Panc1 (cell line): ENCODE data around the gene NADK2. TPM values are rescaled to one million over a fixed set of nuclear protein-coding genes. Genes with fewer than 3 reads are reported as not detected.

ENCODE experiments used
- ATAC-seq: fragments of 200-7000 bp; cut with Tn5 transposase; 2 replicates; pipeline ENCODE4 v1.9.1; 2020; ENCODE audit warnings: mild to moderate bottlenecking, moderate library complexity
- BruUV-seq: library from RNA; stranded (reverse); fragments of 400-500 nt; replicated peaks from 2 replicates; lab custom pipeline; 2021; lab: Mats Ljungman, UMichigan
- CTCF ChIA-PET: fragments of 300-600 bp; sonication (Branson Sonifier 250); formaldehyde crosslinking; loops from one replicate; lab custom pipeline; 2022; ENCODE audit warnings: antibody characterized with exemption; lab: Charles Lee
- POLR2A ChIA-PET: fragments of 300-600 bp; sonication (Branson Sonifier 250); formaldehyde crosslinking; loops from one replicate; lab custom pipeline; 2022; ENCODE audit warnings: antibody characterized with exemption; lab: Charles Lee
- DNase-seq: peaks from one replicate; pipeline ENCODE4 v3.0.0-alpha.2; 2010; ENCODE audit warnings: low read depth, low spot score
- H3K27ac ChIP-seq: 2 replicates; pipeline ENCODE4 v1.5.1; 2011; ENCODE audit warnings: mild to moderate bottlenecking, low read length, inconsistent platforms
- H3K27me3 ChIP-seq: fragments of 200-500 bp; sonication (Bioruptor generic); 2 replicates; pipeline ENCODE4 v1.6.0; 2014; ENCODE audit warnings: low read length, inconsistent platforms; ENCODE audit not compliant: control insufficient read depth, insufficient read depth
- H3K36me3 ChIP-seq: fragments of 200-500 bp; sonication (Bioruptor generic); 2 replicates; pipeline ENCODE4 v1.5.1; 2014; ENCODE audit warnings: inconsistent platforms, mild to moderate bottlenecking, low read length, moderate library complexity; ENCODE audit not compliant: control insufficient read depth, insufficient read depth
- H3K4me1 ChIP-seq: 2 replicates; pipeline ENCODE4 v1.5.1; 2011; ENCODE audit warnings: inconsistent platforms, mild to moderate bottlenecking, low read length, moderate library complexity; ENCODE audit not compliant: control insufficient read depth, insufficient read depth
- H3K4me3 ChIP-seq, 2 experiments: 2 replicates each; pipeline ENCODE4 v1.5.1; 2011 to 2012; ENCODE audit warnings: low read depth in 2 of 2, low read length in 2 of 2, mild to moderate bottlenecking in 2 of 2, inconsistent platforms in 1 of 2, moderate library complexity in 1 of 2
- H3K9me3 ChIP-seq: fragments of 200-500 bp; sonication (Bioruptor generic); 2 replicates; pipeline ENCODE4 v1.5.1; 2014; ENCODE audit warnings: low read depth, mild to moderate bottlenecking, inconsistent platforms, low read length, moderate library complexity; ENCODE audit not compliant: control insufficient read depth, insufficient read depth
- POLR2AphosphoS5 ChIP-seq: IDR thresholded peaks from 2 replicates; pipeline ENCODE4 v1.6.1; 2012; ENCODE audit warnings: mild to moderate bottlenecking, low read depth, low read length, moderate library complexity
- SIN3A ChIP-seq: IDR thresholded peaks from 2 replicates; pipeline ENCODE4 v1.6.1; 2012; ENCODE audit warnings: low read depth, mild to moderate bottlenecking, low read length, moderate library complexity, borderline replicate concordance; ENCODE audit not compliant: insufficient read depth
- TCF7L2 ChIP-seq: IDR thresholded peaks from 2 replicates; pipeline ENCODE4 v1.6.1; 2011; ENCODE audit warnings: mild to moderate bottlenecking, low read depth, low read length, inconsistent platforms
- in situ Hi-C: cut with HindIII; loops from 2 replicates; pipeline ENCODE4 v1.10.0; 2016; ENCODE audit warnings: low sequenced_read_pairs, low pct_unique_long_range_greater_than_20kb
- intact Hi-C: fragments of 100-400 bp; cut with micrococcal nuclease; formaldehyde crosslinking; loops from one replicate; pipeline ENCODE4 v1.10.0; 2022; ENCODE audit not compliant: unreplicated experiment
- total RNA-seq: library from RNA; stranded (reverse); gene quantifications from one replicate; pipeline ENCODE4 v1.2.1, GENCODE V29; 2021; ENCODE audit not compliant: unreplicated experiment
- TF ChIP-seq, protein P1 (sequence below): fragments of 450-650 bp; IDR thresholded peaks from 2 replicates; pipeline ENCODE4 v1.5.1; 2017; ENCODE audit warnings: mild to moderate bottlenecking
- TF ChIP-seq, protein P2 (sequence below), 2 experiments: IDR thresholded peaks; 2 replicates each; pipeline ENCODE4 v1.6.1; 2011 to 2012; ENCODE audit warnings: low read depth in 2 of 2, control low read depth in 1 of 2, low read length in 1 of 2, mild to moderate bottlenecking in 1 of 2, moderate library complexity in 1 of 2; ENCODE audit not compliant: insufficient read depth in 1 of 2

The NADK2 gene
- total RNA-seq, 1 experiment from 2014 or later = 22.5 TPM

DNA sequence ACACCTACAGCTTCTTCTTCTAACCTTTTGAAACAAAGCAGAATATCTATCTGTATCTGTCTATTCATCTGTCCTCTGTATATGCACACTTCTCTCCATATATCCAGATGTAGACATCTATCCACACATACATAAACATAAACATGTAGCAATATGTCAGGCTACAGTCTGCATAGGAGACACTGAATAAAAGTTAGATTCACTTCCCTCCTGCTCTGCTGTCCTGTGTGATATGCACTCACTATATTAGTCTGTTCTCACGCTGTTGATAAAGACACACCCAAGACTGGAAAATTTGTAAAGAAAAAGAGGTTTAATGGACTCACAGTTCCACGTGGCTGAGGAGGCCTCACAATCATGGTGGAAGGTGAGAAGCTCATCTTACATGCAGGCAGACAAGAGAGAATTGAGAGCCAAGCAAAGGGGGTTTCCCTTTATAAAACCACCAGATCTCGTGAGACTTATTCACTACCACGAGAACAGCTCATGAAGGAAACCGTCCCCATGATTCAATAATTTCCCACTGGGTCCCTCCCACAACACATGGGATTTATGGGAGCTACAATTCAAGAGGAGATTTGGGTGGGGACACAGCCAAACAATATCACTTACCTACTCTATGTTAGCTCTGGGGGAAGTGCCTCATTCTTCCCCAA lies 35.9 kb upstream of the NADK2 start:
- ATAC-seq = no peak
- ChIA-PET CTCF (interaction anchor here (0.6 to 1.1 kb wide), 2 partner anchors 12 to 49 kb away, joined by 4 to 6 read pairs; no protein-coding TSS in a partner anchor), POLR2A (interaction anchor here (0.6 kb wide), 1 partner anchor 18 kb away, joined by 4 read pairs; no protein-coding TSS in a partner anchor)
- DNase-seq = no peak
- Histone ChIP-seq H3K9me3 (no peaks in the 10 kb centered on the region), H3K27ac (no peak overlapping the region), H3K4me1 (no peaks in the 10 kb centered on the region), H3K4me3 (no peak overlapping the region), H3K36me3 (no peaks in the 10 kb centered on the region), H3K27me3 (peaks cover 2% of the 10 kb centered on the region)
- in situ Hi-C loops (no loop called here), intact Hi-C loops (no loop called here)
- TF ChIP-seq POLR2AphosphoS5 (no peak), TCF7L2 (no peak), SIN3A (no peak)
- TF ChIP-seq, protein P1, sequence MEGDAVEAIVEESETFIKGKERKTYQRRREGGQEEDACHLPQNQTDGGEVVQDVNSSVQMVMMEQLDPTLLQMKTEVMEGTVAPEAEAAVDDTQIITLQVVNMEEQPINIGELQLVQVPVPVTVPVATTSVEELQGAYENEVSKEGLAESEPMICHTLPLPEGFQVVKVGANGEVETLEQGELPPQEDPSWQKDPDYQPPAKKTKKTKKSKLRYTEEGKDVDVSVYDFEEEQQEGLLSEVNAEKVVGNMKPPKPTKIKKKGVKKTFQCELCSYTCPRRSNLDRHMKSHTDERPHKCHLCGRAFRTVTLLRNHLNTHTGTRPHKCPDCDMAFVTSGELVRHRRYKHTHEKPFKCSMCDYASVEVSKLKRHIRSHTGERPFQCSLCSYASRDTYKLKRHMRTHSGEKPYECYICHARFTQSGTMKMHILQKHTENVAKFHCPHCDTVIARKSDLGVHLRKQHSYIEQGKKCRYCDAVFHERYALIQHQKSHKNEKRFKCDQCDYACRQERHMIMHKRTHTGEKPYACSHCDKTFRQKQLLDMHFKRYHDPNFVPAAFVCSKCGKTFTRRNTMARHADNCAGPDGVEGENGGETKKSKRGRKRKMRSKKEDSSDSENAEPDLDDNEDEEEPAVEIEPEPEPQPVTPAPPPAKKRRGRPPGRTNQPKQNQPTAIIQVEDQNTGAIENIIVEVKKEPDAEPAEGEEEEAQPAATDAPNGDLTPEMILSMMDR = no peak
- TF ChIP-seq, protein P2, sequence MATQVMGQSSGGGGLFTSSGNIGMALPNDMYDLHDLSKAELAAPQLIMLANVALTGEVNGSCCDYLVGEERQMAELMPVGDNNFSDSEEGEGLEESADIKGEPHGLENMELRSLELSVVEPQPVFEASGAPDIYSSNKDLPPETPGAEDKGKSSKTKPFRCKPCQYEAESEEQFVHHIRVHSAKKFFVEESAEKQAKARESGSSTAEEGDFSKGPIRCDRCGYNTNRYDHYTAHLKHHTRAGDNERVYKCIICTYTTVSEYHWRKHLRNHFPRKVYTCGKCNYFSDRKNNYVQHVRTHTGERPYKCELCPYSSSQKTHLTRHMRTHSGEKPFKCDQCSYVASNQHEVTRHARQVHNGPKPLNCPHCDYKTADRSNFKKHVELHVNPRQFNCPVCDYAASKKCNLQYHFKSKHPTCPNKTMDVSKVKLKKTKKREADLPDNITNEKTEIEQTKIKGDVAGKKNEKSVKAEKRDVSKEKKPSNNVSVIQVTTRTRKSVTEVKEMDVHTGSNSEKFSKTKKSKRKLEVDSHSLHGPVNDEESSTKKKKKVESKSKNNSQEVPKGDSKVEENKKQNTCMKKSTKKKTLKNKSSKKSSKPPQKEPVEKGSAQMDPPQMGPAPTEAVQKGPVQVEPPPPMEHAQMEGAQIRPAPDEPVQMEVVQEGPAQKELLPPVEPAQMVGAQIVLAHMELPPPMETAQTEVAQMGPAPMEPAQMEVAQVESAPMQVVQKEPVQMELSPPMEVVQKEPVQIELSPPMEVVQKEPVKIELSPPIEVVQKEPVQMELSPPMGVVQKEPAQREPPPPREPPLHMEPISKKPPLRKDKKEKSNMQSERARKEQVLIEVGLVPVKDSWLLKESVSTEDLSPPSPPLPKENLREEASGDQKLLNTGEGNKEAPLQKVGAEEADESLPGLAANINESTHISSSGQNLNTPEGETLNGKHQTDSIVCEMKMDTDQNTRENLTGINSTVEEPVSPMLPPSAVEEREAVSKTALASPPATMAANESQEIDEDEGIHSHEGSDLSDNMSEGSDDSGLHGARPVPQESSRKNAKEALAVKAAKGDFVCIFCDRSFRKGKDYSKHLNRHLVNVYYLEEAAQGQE (IDR thresholded peaks at IDR 0.05; ENCODE audit: insufficient read depth in 1 of 2, low read depth in 2 of 2, low read length in 1 of 2) = no peak
- BruUV-seq = no TSS peak

DNA sequence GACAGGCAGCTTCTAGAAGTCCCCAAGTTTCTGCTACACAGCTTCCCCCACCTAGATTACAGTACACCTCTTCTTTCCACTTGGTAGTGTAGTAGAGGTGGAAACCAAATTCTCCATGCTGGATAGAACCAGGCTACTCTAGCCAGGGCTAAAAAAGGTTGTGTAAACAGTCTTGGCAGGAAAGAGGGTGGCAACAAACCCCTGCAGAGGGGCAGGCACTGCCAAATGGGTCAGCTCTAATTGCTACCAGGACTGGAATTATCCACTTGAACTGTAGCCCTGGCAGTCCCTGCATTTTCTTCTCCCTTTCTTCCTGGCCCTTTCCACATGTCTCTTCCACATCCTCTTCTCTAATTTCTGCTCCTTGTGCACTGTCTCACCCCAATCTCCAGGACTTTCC lies 35.1 kb upstream of the NADK2 start:
- POLR2A ChIA-PET = interaction anchor here (0.6 kb wide), 1 partner anchor 18 kb away, joined by 4 read pairs; no protein-coding TSS in a partner anchor
- H3K4me3 ChIP-seq = no peak overlapping the region
- ATAC-seq = no peak
- TF ChIP-seq, protein P1 = no peak
- TF ChIP-seq SIN3A (no peak), POLR2AphosphoS5 (no peak), TCF7L2 (no peak)
- TF ChIP-seq, protein P2 (IDR thresholded peaks at IDR 0.05; ENCODE audit: insufficient read depth in 1 of 2, low read depth in 2 of 2, low read length in 1 of 2) = no peak
- no TSS peak for BruUV-seq
- no peak for DNase-seq
- H3K9me3 ChIP-seq = no peaks in the 10 kb centered on the region
- in situ Hi-C loops = no loop called here
- no peak overlapping the region for H3K27ac ChIP-seq
- intact Hi-C loops = no loop called here
- H3K4me1 ChIP-seq = no peaks in the 10 kb centered on the region
- CTCF ChIA-PET = interaction anchor here (0.5 kb wide), 1 partner anchor 31 kb away, joined by 4 read pairs; no protein-coding TSS in a partner anchor
- H3K27me3 ChIP-seq = peaks cover 2% of the 10 kb centered on the region
- no peaks in the 10 kb centered on the region for H3K36me3 ChIP-seq
